Activated T-helper 1 cell treated with anti-CD3 and anti-CD28 coated beads, Interleukin-2, amount 50 U/mL, for 16 hours (primary cell): ENCODE results near the gene CFAP410.

Experiments used
- DNase-seq, 2 donors: peaks; one replicate each; pipeline ENCODE4 v3.0.0-alpha.2; 2020; ENCODE audit warnings: low read depth in 1 of 2, low spot score in 1 of 2

The CFAP410 gene

GRCh38 chr21:44338971-44339910 lies at the start of gene CFAP410:
TSS of gene CFAP410 (minus strand) at chr21:44339390. CDS start at chr21:44339194, 196 bp downstream.
- DNase-seq, result peak; percentile 91 to 95

GRCh38 chr21:44384968-44385367 lies 45.8 kb upstream of the CFAP410 start:
- no peak for DNase-seq

GRCh38 chr21:44383216-44383615 lies 44.0 kb upstream of the CFAP410 start:
- no peak for DNase-seq

- no peak for DNase-seq
Measured at GRCh38 chr21:44382536-44382935, 43.3 kb upstream of the CFAP410 start.

GRCh38 chr21:44381874-44382273 lies 42.7 kb upstream of the CFAP410 start:
- no peak for DNase-seq

GRCh38 chr21:44380876-44381275 lies 41.7 kb upstream of the CFAP410 start:
- no peak for DNase-seq

GRCh38 chr21:44379991-44380865 lies 41.0 kb upstream of the CFAP410 start:
- DNase-seq, result no peak

GRCh38 chr21:44379515-44379848 lies 40.3 kb upstream of the CFAP410 start:
- DNase-seq, result no peak

GRCh38 chr21:44378646-44379514 lies 39.7 kb upstream of the CFAP410 start:
- no peak for DNase-seq

- DNase-seq, result no peak
Measured at GRCh38 chr21:44377922-44378645, 38.9 kb upstream of the CFAP410 start.

GRCh38 chr21:44377201-44377921 lies 38.2 kb upstream of the CFAP410 start:
- DNase-seq, result no peak

GRCh38 chr21:44376606-44377005 lies 37.4 kb upstream of the CFAP410 start:
- no peak for DNase-seq

GRCh38 chr21:44375761-44376241 lies 36.6 kb upstream of the CFAP410 start:
- DNase-seq, result no peak

- DNase-seq, result no peak
Measured at GRCh38 chr21:44375281-44375651, 36.1 kb upstream of the CFAP410 start.

GRCh38 chr21:44374601-44375280 lies 35.6 kb upstream of the CFAP410 start:
- no peak for DNase-seq

- DNase-seq, result no peak
Measured at GRCh38 chr21:44372616-44373015, 33.4 kb upstream of the CFAP410 start.

GRCh38 chr21:44371596-44371995 lies 32.4 kb upstream of the CFAP410 start:
- no peak for DNase-seq

- DNase-seq, result no peak
Measured at GRCh38 chr21:44370786-44371410, 31.7 kb upstream of the CFAP410 start.
